IMR-90 (cell line): ENCODE data around the gene RARS1. TPM values are rescaled to one million over a fixed set of nuclear protein-coding genes. Genes with fewer than 3 reads are reported as not detected.

Experiments
- ATAC-seq: fragments of 200-7000 bp; cut with Tn5 transposase; 2 replicates; pipeline ENCODE4 v1.9.1; 2020; ENCODE audit warnings: low read depth, mild to moderate bottlenecking, moderate library complexity
- BruUV-seq: library from RNA; stranded (reverse); fragments of 400-500 nt; replicated peaks from 2 replicates; lab custom pipeline; 2021; lab: Mats Ljungman, UMichigan
- CTCF ChIA-PET: fragments of 300-600 bp; formaldehyde crosslinking; extraction: SDS; loops from one replicate; lab custom pipeline; 2021; ENCODE audit warnings: antibody characterized with exemption; lab: Yijun Ruan, JAX
- POLR2A ChIA-PET: fragments of 300-600 bp; sonication (Branson Sonifier 250); formaldehyde crosslinking; loops from one replicate; lab custom pipeline; 2022; ENCODE audit warnings: antibody characterized with exemption; ENCODE audit not compliant: unreplicated experiment; lab: Charles Lee
- DNase-seq: peaks from one replicate; pipeline ENCODE4 v3.0.0; 2013
- H2AFZ ChIP-seq: replicated peaks from 2 replicates; pipeline ENCODE3; 2013; ENCODE audit warnings: low read length, mild to moderate bottlenecking; ENCODE audit not compliant: poor library complexity
- H2AK5ac ChIP-seq: 2 replicates; pipeline ENCODE4 v1.6.1; 2013; ENCODE audit warnings: low read depth, low read length, inconsistent platforms
- H2AK9ac ChIP-seq: replicated peaks from 2 replicates; pipeline ENCODE3; 2013; ENCODE audit warnings: mild to moderate bottlenecking, low read depth, low read length, moderate library complexity; ENCODE audit not compliant: poor library complexity
- H2BK120ac ChIP-seq: 2 replicates; pipeline ENCODE4 v1.6.1; 2013; ENCODE audit warnings: low read depth, low read length, inconsistent platforms
- H2BK15ac ChIP-seq: 3 replicates; pipeline ENCODE4 v1.6.1; 2013; ENCODE audit warnings: low read depth, low read length, inconsistent platforms
- H2BK20ac ChIP-seq: 2 replicates; pipeline ENCODE4 v1.6.1; 2013; ENCODE audit warnings: low read depth, mild to moderate bottlenecking, inconsistent platforms, low read length, moderate library complexity
- H2BK5ac ChIP-seq: 2 replicates; pipeline ENCODE4 v1.6.1; 2013; ENCODE audit warnings: mild to moderate bottlenecking, low read depth, low read length, inconsistent platforms; ENCODE audit not compliant: poor library complexity, severe bottlenecking
- H3K14ac ChIP-seq: replicated peaks from 2 replicates; pipeline ENCODE4 v1.6.1; 2013; ENCODE audit warnings: low read depth, low read length, inconsistent platforms
- H3K18ac ChIP-seq: 2 replicates; pipeline ENCODE4 v1.6.1; 2013; ENCODE audit warnings: low read depth, low read length, control low read depth
- H3K23ac ChIP-seq: 2 replicates; pipeline ENCODE4 v1.6.1; 2013; ENCODE audit warnings: low read depth, low read length, inconsistent platforms
- H3K27ac ChIP-seq: 2 replicates; pipeline ENCODE4 v1.5.1; 2013; ENCODE audit warnings: mild to moderate bottlenecking, control low read depth, low read length; ENCODE audit not compliant: insufficient read depth
- H3K27me3 ChIP-seq: 2 replicates; pipeline ENCODE4 v1.6.1; 2013; ENCODE audit warnings: low read length; ENCODE audit not compliant: control insufficient read depth, insufficient read depth
- H3K36me3 ChIP-seq: 2 replicates; pipeline ENCODE4 v1.6.1; 2013; ENCODE audit warnings: low read length, mixed read lengths; ENCODE audit not compliant: control insufficient read depth, insufficient read depth
- H3K4ac ChIP-seq: 2 replicates; pipeline ENCODE4 v1.6.1; 2013; ENCODE audit warnings: low read depth, low read length, inconsistent platforms
- H3K4me1 ChIP-seq: 2 replicates; pipeline ENCODE4 v1.6.1; 2013; ENCODE audit warnings: low read length, mixed read lengths; ENCODE audit not compliant: control insufficient read depth, insufficient read depth
- H3K4me2 ChIP-seq: 2 replicates; pipeline ENCODE4 v1.6.1; 2013; ENCODE audit warnings: low read depth, mild to moderate bottlenecking, control low read depth, low read length, moderate library complexity
- H3K4me3 ChIP-seq: 2 replicates; pipeline ENCODE4 v1.5.1; 2013; ENCODE audit warnings: low read depth, mild to moderate bottlenecking, control low read depth, low read length, moderate library complexity; ENCODE audit not compliant: insufficient read depth
- H3K56ac ChIP-seq: 2 replicates; pipeline ENCODE4 v1.6.1; 2013; ENCODE audit warnings: low read length, inconsistent platforms; ENCODE audit not compliant: insufficient read depth; ENCODE audit errors: extremely low read depth
- H3K79me1 ChIP-seq, 2 experiments: 2 replicates each; pipeline ENCODE4 v1.6.1; 2013; ENCODE audit warnings: low read length in 2 of 2, inconsistent platforms in 1 of 2, low read depth in 1 of 2
- H3K9ac ChIP-seq: 2 replicates; pipeline ENCODE4 v1.6.1; 2013; ENCODE audit warnings: low read depth, low read length, control low read depth
- H3K9me1 ChIP-seq: 2 replicates; pipeline ENCODE4 v1.6.1; 2013; ENCODE audit warnings: low read length, inconsistent platforms; ENCODE audit not compliant: insufficient read depth
- H3K9me3 ChIP-seq: 2 replicates; pipeline ENCODE4 v1.6.1; 2013; ENCODE audit warnings: low read length; ENCODE audit not compliant: control insufficient read depth, insufficient read depth
- H4K20me1 ChIP-seq: 2 replicates; pipeline ENCODE4 v1.6.1; 2013; ENCODE audit warnings: low read length, inconsistent platforms; ENCODE audit not compliant: insufficient read depth
- H4K5ac ChIP-seq: 2 replicates; pipeline ENCODE4 v1.6.1; 2013; ENCODE audit warnings: mild to moderate bottlenecking, low read depth, low read length, control low read depth
- H4K8ac ChIP-seq, 2 experiments: 2 replicates each; pipeline ENCODE4 v1.6.1; 2013; ENCODE audit warnings: low read depth in 2 of 2, low read length in 2 of 2, control low read depth in 1 of 2, inconsistent platforms in 1 of 2
- H4K91ac ChIP-seq: 2 replicates; pipeline ENCODE4 v1.6.1; 2013; ENCODE audit warnings: low read depth, low read length, inconsistent platforms; ENCODE audit not compliant: insufficient read depth
- BHLHE40 ChIP-seq: fragments of 150-350 bp; IDR thresholded peaks from 2 replicates; pipeline ENCODE4 v1.6.1; 2016; ENCODE audit warnings: mild to moderate bottlenecking, low read depth, low read length
- CEBPB ChIP-seq: IDR thresholded peaks from 2 replicates; pipeline ENCODE4 v1.6.1; 2012; ENCODE audit warnings: low read depth, low read length, improper control_type of control experiment
- CHD1 ChIP-seq: IDR thresholded peaks from 2 replicates; pipeline ENCODE4 v1.6.1; 2012; ENCODE audit warnings: low read depth, low read length, improper control_type of control experiment
- FOS ChIP-seq: fragments of 150-350 bp; IDR thresholded peaks from 2 replicates; pipeline ENCODE4 v1.6.1; 2016; ENCODE audit warnings: low read depth, low read length
- MAFK ChIP-seq: IDR thresholded peaks from 2 replicates; pipeline ENCODE4 v1.6.1; 2012; ENCODE audit warnings: low read depth, low read length, improper control_type of control experiment
- MAZ ChIP-seq: IDR thresholded peaks from 2 replicates; pipeline ENCODE4 v1.6.1; 2012; ENCODE audit warnings: low read depth, mild to moderate bottlenecking, low read length, improper control_type of control experiment, moderate library complexity, borderline replicate concordance
- MXI1 ChIP-seq: IDR thresholded peaks from 2 replicates; pipeline ENCODE4 v1.6.1; 2012; ENCODE audit warnings: low read depth, mild to moderate bottlenecking, low read length, moderate library complexity, borderline replicate concordance
- NFE2L2 ChIP-seq: fragments of 150-350 bp; IDR thresholded peaks from 2 replicates; pipeline ENCODE4 v1.6.1; 2016; ENCODE audit warnings: low read depth, mild to moderate bottlenecking, low read length
- RAD21 ChIP-seq: IDR thresholded peaks from 2 replicates; pipeline ENCODE4 v1.6.1; 2012; ENCODE audit warnings: low read length, improper control_type of control experiment
- RCOR1 ChIP-seq: IDR thresholded peaks from 2 replicates; pipeline ENCODE4 v1.6.1; 2012; ENCODE audit warnings: mild to moderate bottlenecking, low read length, improper control_type of control experiment; ENCODE audit not compliant: insufficient replicate concordance
- RFX5 ChIP-seq: IDR thresholded peaks from 2 replicates; pipeline ENCODE4 v1.8.0; 2012; ENCODE audit warnings: low read depth, mild to moderate bottlenecking, low read length, moderate library complexity
- SMC3 ChIP-seq: fragments of 150-350 bp; IDR thresholded peaks from 2 replicates; pipeline ENCODE4 v1.6.1; 2016; ENCODE audit warnings: low read depth, mild to moderate bottlenecking, antibody characterized with exemption, low read length, moderate library complexity
- WGBS, 2 experiments: methylation state at CpG; one replicate each; pipeline versions ENCODE4 v1.1.5 to v1.1.7; 2013; ENCODE audit warnings: missing lambda C conversion rate in 2 of 2; ENCODE audit not compliant: insufficient read length in 1 of 2; ENCODE audit errors: extremely low coverage in 2 of 2; 5-methylcytosine and 5-hydroxymethylcytosine counted together
- dilution Hi-C: fragments of 300-500 bp; cut with HindIII; formaldehyde crosslinking; loops from one replicate; pipeline ENCODE4 v1.14.3; 2018; ENCODE audit warnings: low sequenced_read_pairs; ENCODE audit not compliant: unreplicated experiment
- in situ Hi-C: fragments of 300-500 bp; cut with MboI; formaldehyde crosslinking; loops from 3 replicates; pipeline ENCODE4 v1.14.3; 2019; ENCODE audit warnings: low sequenced_read_pairs, inconsistent platforms, mixed read lengths
- intact Hi-C: fragments of 100-400 bp; cut with micrococcal nuclease; formaldehyde crosslinking; loops from 2 replicates; pipeline ENCODE4 v1.10.0; 2022
- polyA plus RNA-seq, 3 experiments: library from polyadenylated mRNA; depleted of rRNA; stranded (reverse); fragments of >200 nt; gene quantifications; 2 replicates each; pipeline ENCODE4 v1.2.3, GENCODE V29; 2012; ENCODE audit warnings: low replicate concordance in 1 of 3
- total RNA-seq: library from RNA; depleted of rRNA; stranded (reverse); fragments of >200 nt; gene quantifications from 2 replicates; pipeline ENCODE4 v1.2.3, GENCODE V29; 2012
- TF ChIP-seq, protein P1 (sequence below): conservative IDR thresholded peaks from 2 replicates; pipeline ENCODE4 v1.5.1; 2012; ENCODE audit warnings: mild to moderate bottlenecking, low read depth, low read length, improper control_type of control experiment
- TF ChIP-seq, protein P2 (sequence below): fragments of 150-350 bp; IDR thresholded peaks from 2 replicates; pipeline ENCODE4 v1.6.1; 2016; ENCODE audit warnings: low read depth, mild to moderate bottlenecking, low read length, moderate library complexity, borderline replicate concordance
- TF ChIP-seq, protein P3 (sequence below): fragments of 150-350 bp; IDR thresholded peaks from 2 replicates; pipeline ENCODE4 v1.6.1; 2017; ENCODE audit warnings: mild to moderate bottlenecking, antibody characterized with exemption, low read length, low read depth

RARS1 gene
- total and polyA plus RNA-seq, 2 of the 4 experiments (the other 2 are of a cell fraction), result 80.4 to 153 TPM

DNA sequence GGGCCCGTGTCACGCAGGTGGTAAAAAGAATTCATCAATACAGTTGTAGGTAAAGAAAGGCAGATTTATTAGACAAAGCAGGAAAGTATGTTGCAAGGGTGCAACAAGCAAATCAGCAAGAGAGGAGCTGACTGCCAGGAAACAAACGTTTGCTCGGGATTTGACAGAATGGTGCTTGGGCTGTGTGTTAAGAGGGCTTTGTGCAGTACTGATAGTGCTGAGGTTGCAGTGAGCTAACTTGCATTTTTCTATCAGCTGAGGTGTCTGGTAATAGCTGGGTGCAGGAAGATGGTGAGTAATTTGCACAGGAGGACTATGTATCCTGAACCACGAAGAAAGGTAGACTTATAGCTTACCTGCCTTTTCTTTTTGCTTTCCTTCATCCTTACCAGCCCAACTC lies 3.9 kb upstream of the RARS1 start:
- H2AK9ac ChIP-seq, result no peak overlapping the region
- H3K9me3 ChIP-seq, result no peaks in the 10 kb centered on the region
- no peaks in the 10 kb centered on the region for H3K9me1 ChIP-seq
- H4K8ac ChIP-seq, result no peak overlapping the region
- no peak overlapping the region for H2BK120ac ChIP-seq
- H2AFZ ChIP-seq, result no peak overlapping the region
- H3K27me3 ChIP-seq, result no peaks in the 10 kb centered on the region
- DNase-seq, result no peak
- H4K5ac ChIP-seq, result no peak overlapping the region
- H2BK5ac ChIP-seq, result no peak overlapping the region
- TF ChIP-seq MAZ, result no peak
- TF ChIP-seq, protein P1, sequence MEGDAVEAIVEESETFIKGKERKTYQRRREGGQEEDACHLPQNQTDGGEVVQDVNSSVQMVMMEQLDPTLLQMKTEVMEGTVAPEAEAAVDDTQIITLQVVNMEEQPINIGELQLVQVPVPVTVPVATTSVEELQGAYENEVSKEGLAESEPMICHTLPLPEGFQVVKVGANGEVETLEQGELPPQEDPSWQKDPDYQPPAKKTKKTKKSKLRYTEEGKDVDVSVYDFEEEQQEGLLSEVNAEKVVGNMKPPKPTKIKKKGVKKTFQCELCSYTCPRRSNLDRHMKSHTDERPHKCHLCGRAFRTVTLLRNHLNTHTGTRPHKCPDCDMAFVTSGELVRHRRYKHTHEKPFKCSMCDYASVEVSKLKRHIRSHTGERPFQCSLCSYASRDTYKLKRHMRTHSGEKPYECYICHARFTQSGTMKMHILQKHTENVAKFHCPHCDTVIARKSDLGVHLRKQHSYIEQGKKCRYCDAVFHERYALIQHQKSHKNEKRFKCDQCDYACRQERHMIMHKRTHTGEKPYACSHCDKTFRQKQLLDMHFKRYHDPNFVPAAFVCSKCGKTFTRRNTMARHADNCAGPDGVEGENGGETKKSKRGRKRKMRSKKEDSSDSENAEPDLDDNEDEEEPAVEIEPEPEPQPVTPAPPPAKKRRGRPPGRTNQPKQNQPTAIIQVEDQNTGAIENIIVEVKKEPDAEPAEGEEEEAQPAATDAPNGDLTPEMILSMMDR, result no peak
- no peak for TF ChIP-seq RAD21
- TF ChIP-seq SMC3, result no peak
- no peak for TF ChIP-seq RCOR1
- no peak for TF ChIP-seq MXI1
- TF ChIP-seq, protein P2, sequence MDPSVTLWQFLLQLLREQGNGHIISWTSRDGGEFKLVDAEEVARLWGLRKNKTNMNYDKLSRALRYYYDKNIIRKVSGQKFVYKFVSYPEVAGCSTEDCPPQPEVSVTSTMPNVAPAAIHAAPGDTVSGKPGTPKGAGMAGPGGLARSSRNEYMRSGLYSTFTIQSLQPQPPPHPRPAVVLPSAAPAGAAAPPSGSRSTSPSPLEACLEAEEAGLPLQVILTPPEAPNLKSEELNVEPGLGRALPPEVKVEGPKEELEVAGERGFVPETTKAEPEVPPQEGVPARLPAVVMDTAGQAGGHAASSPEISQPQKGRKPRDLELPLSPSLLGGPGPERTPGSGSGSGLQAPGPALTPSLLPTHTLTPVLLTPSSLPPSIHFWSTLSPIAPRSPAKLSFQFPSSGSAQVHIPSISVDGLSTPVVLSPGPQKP, result no peak
- TF ChIP-seq FOS, result no peak
- no peak for TF ChIP-seq CHD1
- TF ChIP-seq CEBPB, result no peak
- TF ChIP-seq NFE2L2, result no peak
- TF ChIP-seq, protein P3, sequence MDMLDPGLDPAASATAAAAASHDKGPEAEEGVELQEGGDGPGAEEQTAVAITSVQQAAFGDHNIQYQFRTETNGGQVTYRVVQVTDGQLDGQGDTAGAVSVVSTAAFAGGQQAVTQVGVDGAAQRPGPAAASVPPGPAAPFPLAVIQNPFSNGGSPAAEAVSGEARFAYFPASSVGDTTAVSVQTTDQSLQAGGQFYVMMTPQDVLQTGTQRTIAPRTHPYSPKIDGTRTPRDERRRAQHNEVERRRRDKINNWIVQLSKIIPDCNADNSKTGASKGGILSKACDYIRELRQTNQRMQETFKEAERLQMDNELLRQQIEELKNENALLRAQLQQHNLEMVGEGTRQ, result no peak
- TF ChIP-seq RFX5, result no peak
- TF ChIP-seq BHLHE40, result no peak
- TF ChIP-seq MAFK, result no peak
- no peak overlapping the region for H2BK15ac ChIP-seq
- H3K23ac ChIP-seq, result no peak overlapping the region
- dilution Hi-C loops, result no loop called here
- no peak overlapping the region for H3K4ac ChIP-seq
- H3K14ac ChIP-seq, result no peak overlapping the region
- peaks cover 0 to 11% of the 10 kb centered on the region in 2 experiments; a peak in 2 of 4 replicates for H3K79me1 ChIP-seq
- in situ Hi-C loops, result no loop called here
- H2BK20ac ChIP-seq, result no peak overlapping the region
- CTCF ChIA-PET, result no interaction called here
- H3K27ac ChIP-seq, result no peak overlapping the region
- no peaks in the 10 kb centered on the region for H3K36me3 ChIP-seq
- H3K4me1 ChIP-seq, result no peaks in the 10 kb centered on the region
- no peak overlapping the region for H3K18ac ChIP-seq
- no TSS peak for BruUV-seq
- H4K20me1 ChIP-seq, result peaks cover 5% of the 10 kb centered on the region; the same call in 1 of the 2 replicates
- no peak overlapping the region for H4K91ac ChIP-seq
- no peak overlapping the region for H3K4me3 ChIP-seq
- ATAC-seq, result no peak
- no peak overlapping the region for H3K9ac ChIP-seq
- 67% methylated on average over 3 of the region's 5 CpGs; no CpG with 5 or more reads in 1 of the 2 experiments for WGBS, 2 experiments
- intact Hi-C loops, result no loop called here
- POLR2A ChIA-PET, result no interaction called here
- no peak overlapping the region for H2AK5ac ChIP-seq
- no peak overlapping the region for H3K56ac ChIP-seq
- no peak overlapping the region for H3K4me2 ChIP-seq
